ENCODE results near the gene CSTF1.

GRCh38 chr20:56389807-56390206, 2.6 kb upstream of the CSTF1 start:
- TF ChIP-seq, protein P1, sequence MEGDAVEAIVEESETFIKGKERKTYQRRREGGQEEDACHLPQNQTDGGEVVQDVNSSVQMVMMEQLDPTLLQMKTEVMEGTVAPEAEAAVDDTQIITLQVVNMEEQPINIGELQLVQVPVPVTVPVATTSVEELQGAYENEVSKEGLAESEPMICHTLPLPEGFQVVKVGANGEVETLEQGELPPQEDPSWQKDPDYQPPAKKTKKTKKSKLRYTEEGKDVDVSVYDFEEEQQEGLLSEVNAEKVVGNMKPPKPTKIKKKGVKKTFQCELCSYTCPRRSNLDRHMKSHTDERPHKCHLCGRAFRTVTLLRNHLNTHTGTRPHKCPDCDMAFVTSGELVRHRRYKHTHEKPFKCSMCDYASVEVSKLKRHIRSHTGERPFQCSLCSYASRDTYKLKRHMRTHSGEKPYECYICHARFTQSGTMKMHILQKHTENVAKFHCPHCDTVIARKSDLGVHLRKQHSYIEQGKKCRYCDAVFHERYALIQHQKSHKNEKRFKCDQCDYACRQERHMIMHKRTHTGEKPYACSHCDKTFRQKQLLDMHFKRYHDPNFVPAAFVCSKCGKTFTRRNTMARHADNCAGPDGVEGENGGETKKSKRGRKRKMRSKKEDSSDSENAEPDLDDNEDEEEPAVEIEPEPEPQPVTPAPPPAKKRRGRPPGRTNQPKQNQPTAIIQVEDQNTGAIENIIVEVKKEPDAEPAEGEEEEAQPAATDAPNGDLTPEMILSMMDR (IDR thresholded peaks at IDR 0.05; ENCODE audit: low read depth, low read length, poor library complexity, severe bottlenecking): no peak
- no peak for TF ChIP-seq EZH2phosphoT487 (IDR thresholded peaks at IDR 0.05; ENCODE audit: borderline replicate concordance, low read length)

Data from DOHH2 (cell line).